Right lobe of liver (tissue), 6 donors: Measurements from ENCODE around the gene CCR5. TPM values are rescaled to one million over a fixed set of nuclear protein-coding genes. Genes with fewer than 3 reads are reported as not detected.

ENCODE experiments used
- ATAC-seq, 4 donors: fragments of 200-7000 bp; cut with Tn5 transposase; one replicate each; pipeline ENCODE4 v1.9.1; 2020; ENCODE audit warnings: mild to moderate bottlenecking in 4 of 4, moderate library complexity in 4 of 4
- DNase-seq, 3 donors: peaks; one replicate each; pipeline ENCODE4 v3.0.0-alpha.2; 2020
- H3K27ac ChIP-seq, 3 donors: fragments of 200-600 bp; one replicate each; pipeline ENCODE4 v1.8.0; 2022
- H3K27me3 ChIP-seq, 2 donors: fragments of 200-600 bp; one replicate each; pipeline ENCODE4 v1.8.0; 2022
- H3K36me3 ChIP-seq, 4 donors: fragments of 200-600 bp; sonication (generic) in 1 of 4; one replicate each; pipeline versions ENCODE4 v1.5.1 to v1.8.0; 2017 to 2022; ENCODE audit warnings: control low read depth in 1 of 4
- H3K4me1 ChIP-seq, 4 donors: fragments of 200-600 bp; sonication (generic) in 1 of 4; one replicate each; pipeline versions ENCODE4 v1.5.1 to v1.8.0; 2017 to 2022; ENCODE audit warnings: control low read depth in 1 of 4
- H3K4me3 ChIP-seq, 3 donors: fragments of 200-600 bp; one replicate each; pipeline ENCODE4 v1.8.0; 2022
- H3K9me3 ChIP-seq, 4 donors: fragments of 200-600 bp; sonication (generic) in 1 of 4; one replicate each; pipeline versions ENCODE4 v1.5.1 to v1.8.0; 2017 to 2022; ENCODE audit warnings: control low read depth in 1 of 4
- CTCF ChIP-seq, 4 donors: fragments of 200-600 bp in 3 of 4; fragments of 450-650 bp in 1 of 4; IDR thresholded peaks; one replicate each; pipeline versions ENCODE4 v1.5.1 to v1.8.0; 2016 to 2022; ENCODE audit warnings: antibody characterized with exemption in 4 of 4, mild to moderate bottlenecking in 2 of 4
- POLR2A ChIP-seq: fragments of 450-650 bp; IDR thresholded peaks from one replicate; pipeline ENCODE4 v1.6.1; 2017; ENCODE audit warnings: antibody characterized with exemption, mild to moderate bottlenecking
- WGBS: methylation state at CpG from one replicate; pipeline ENCODE4 v1.1.6; 2018; ENCODE audit warnings: low coverage, low lambda C conversion rate; ENCODE audit not compliant: insufficient coverage; ENCODE audit errors: missing lambda C conversion rate; 5-methylcytosine and 5-hydroxymethylcytosine counted together
- intact Hi-C, 2 donors: fragments of 100-400 bp; cut with DNase I; formaldehyde crosslinking; loops; one replicate each; pipeline versions ENCODE4 v1.11.2 to v1.14.1; 2022
- total RNA-seq, 6 experiments: library from RNA; depleted of rRNA in 2 of 6; stranded (reverse); fragments of >200 nt in 2 of 6; fragmentation: NEBNext Ultra II Directional in 3 of 6; extraction: Animal tissue kit (Norgen Biotek cat#: 25700) in 3 of 6; gene quantifications; one replicate each; pipeline versions ENCODE4 v1.1.0 to v1.2.4, GENCODE V29; 2016 to 2023
- donor health status: DM: no; HTN: yes; CAD: no.
- donor health status: DM: no; HTN: no; CAD: no.
- donor health status: DM: no; HTN: no; CAD: no.
- donor health status: DM: no; HTN: yes; CAD: no.
- donor health status: DM: no; HTN: yes; CAD: no.

CCR5 gene
- total RNA-seq, 6 experiments from 2014 or later: 0.22 to 2.0 (median 0.43) TPM

- 64% methylated on average over 4 of the region's 4 CpGs for WGBS
- ATAC-seq (no peak), DNase-seq (no peak)
- intact Hi-C loops: no loop called here
- Histone ChIP-seq H3K4me3 (no peak overlapping the region), H3K27ac (no peak overlapping the region), H3K4me1 (no peaks in the 10 kb centered on the region), H3K27me3 (no peaks in the 10 kb centered on the region), H3K36me3 (no peaks in the 10 kb centered on the region), H3K9me3 (no peaks in the 10 kb centered on the region)
- no peak for TF ChIP-seq POLR2A
- no peak for TF ChIP-seq CTCF (IDR thresholded peaks at IDR 0.05)
These were observed 13.8 kb upstream of the CCR5 start for GRCh38 chr3:46356909-46357308.

GRCh38 chr3:46358466-46358865, 12.3 kb upstream of the CCR5 start:
- intact Hi-C loops: no loop called here
- no peak overlapping the region for H3K27ac ChIP-seq
- H3K9me3 ChIP-seq: no peaks in the 10 kb centered on the region
- no peaks in the 10 kb centered on the region for H3K4me1 ChIP-seq
- DNase-seq (no peak), ATAC-seq (no peak)
- no peak overlapping the region for H3K4me3 ChIP-seq
- no peaks in the 10 kb centered on the region for H3K27me3 ChIP-seq
- TF ChIP-seq POLR2A: no peak
- TF ChIP-seq CTCF (IDR thresholded peaks at IDR 0.05): no peak
- 52% methylated on average over 5 of the region's 6 CpGs for WGBS
- H3K36me3 ChIP-seq: no peaks in the 10 kb centered on the region

- Histone ChIP-seq H3K4me1 (no peaks in the 10 kb centered on the region), H3K4me3 (no peak overlapping the region), H3K27ac (no peak overlapping the region), H3K9me3 (no peaks in the 10 kb centered on the region), H3K36me3 (no peaks in the 10 kb centered on the region), H3K27me3 (no peaks in the 10 kb centered on the region)
- ATAC-seq (no peak), DNase-seq (no peak)
- TF ChIP-seq CTCF (IDR thresholded peaks at IDR 0.05) (no peak), POLR2A (no peak)
- WGBS: 52% methylated on average over 11 of the region's 11 CpGs
- intact Hi-C loops: no loop called here
These were observed 10.8 kb upstream of the CCR5 start for GRCh38 chr3:46359733-46360493.

GRCh38 chr3:46360907-46361306, 9.8 kb upstream of the CCR5 start:
- Histone ChIP-seq H3K9me3 (no peaks in the 10 kb centered on the region), H3K27ac (no peak overlapping the region), H3K27me3 (no peaks in the 10 kb centered on the region), H3K36me3 (no peaks in the 10 kb centered on the region), H3K4me1 (no peaks in the 10 kb centered on the region), H3K4me3 (no peak overlapping the region)
- DNase-seq (no peak), ATAC-seq (no peak)
- intact Hi-C loops: no loop called here
- TF ChIP-seq POLR2A (no peak), CTCF (IDR thresholded peaks at IDR 0.05) (no peak)
- WGBS: 64% methylated on average over 5 of the region's 6 CpGs
